Measurements from ENCODE around the gene GFI1.

DNA sequence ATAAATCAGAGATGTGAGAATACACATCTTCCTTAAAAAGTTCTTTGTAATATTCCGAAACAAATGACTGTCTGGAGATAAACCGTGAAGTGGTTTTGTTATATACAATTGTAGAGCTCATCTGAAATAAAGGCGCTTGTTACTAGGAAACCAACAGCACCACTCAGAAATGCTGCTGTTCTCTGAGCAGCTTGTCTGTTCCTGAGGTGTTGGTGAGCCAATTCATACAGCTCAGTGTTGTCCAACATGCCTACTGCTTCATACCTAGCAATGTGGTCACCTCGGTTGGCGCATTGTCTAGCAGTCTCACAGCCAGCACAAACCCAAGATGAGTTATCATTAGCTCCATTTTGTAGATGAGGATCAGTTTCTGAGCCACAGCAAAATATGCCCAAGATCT, 44.4 kb downstream of the GFI1 start:
- TF ChIP-seq POLR2AphosphoS5 (IDR thresholded peaks at IDR 0.05; ENCODE audit: low read depth, low read length) (no peak), POLR2A (IDR thresholded peaks at IDR 0.05; ENCODE audit: low read depth, low read length) (no peak)

Data from GM12892 (cell line).